Esophagus muscularis mucosa (tissue), 3 donors: ENCODE measurements around the gene COPS6.

ENCODE experiments used
- CTCF ChIP-seq, 3 experiments: fragments of 200-600 bp in 2 of 3; fragments of 450-650 bp in 1 of 3; sonication (generic) in 2 of 3; IDR thresholded peaks; one replicate each; pipeline ENCODE4 v1.5.1; 2017 to 2019; ENCODE audit warnings: antibody characterized with exemption in 3 of 3, mild to moderate bottlenecking in 2 of 3, moderate library complexity in 1 of 3
- POLR2A ChIP-seq: fragments of 450-650 bp; IDR thresholded peaks from one replicate; pipeline ENCODE4 v1.6.1; 2017; ENCODE audit warnings: antibody characterized with exemption, moderate library complexity, mild to moderate bottlenecking, low read depth
- POLR2AphosphoS5 ChIP-seq, 2 donors: sonication (generic); formaldehyde crosslinking; IDR thresholded peaks; one replicate each; pipeline ENCODE4 v1.6.1; 2017; ENCODE audit warnings: antibody characterized with exemption in 2 of 2

- TF ChIP-seq POLR2A (peak; percentile 73), CTCF (IDR thresholded peaks at IDR 0.05) (peak in 1 of 3 experiments; percentile 36), POLR2AphosphoS5 (IDR thresholded peaks at IDR 0.05) (peak; percentile 92 to 95)
Observed at GRCh38 chr7:100088621-100089457, at the start of gene COPS6.
